Osteocyte (in vitro differentiated cells): ENCODE results near the gene ISG15. TPM values are rescaled to one million over a fixed set of nuclear protein-coding genes. Genes with fewer than 3 reads are reported as not detected.

Experiments
- DNase-seq: peaks from one replicate; pipeline ENCODE4 v3.0.0; 2021; ENCODE audit warnings: mixed read lengths; ENCODE audit not compliant: unreplicated experiment; ENCODE audit errors: extremely low spot score
- H3K27ac Mint-ChIP-seq: one replicate; pipeline ENCODE4 v1.8.0; 2021; ENCODE audit warnings: mild to moderate bottlenecking, mixed read lengths; ENCODE audit not compliant: unreplicated experiment
- H3K27me3 Mint-ChIP-seq: one replicate; pipeline ENCODE4 v1.8.0; 2021; ENCODE audit warnings: mixed read lengths; ENCODE audit not compliant: unreplicated experiment
- H3K36me3 Mint-ChIP-seq: one replicate; pipeline ENCODE4 v1.8.0; 2021; ENCODE audit warnings: mixed read lengths; ENCODE audit not compliant: unreplicated experiment
- H3K4me1 Mint-ChIP-seq: one replicate; pipeline ENCODE4 v1.8.0; 2021; ENCODE audit warnings: mixed read lengths; ENCODE audit not compliant: unreplicated experiment
- H3K4me3 Mint-ChIP-seq: one replicate; pipeline ENCODE4 v1.8.0; 2021; ENCODE audit warnings: mild to moderate bottlenecking, moderate library complexity, mixed read lengths; ENCODE audit not compliant: unreplicated experiment
- H3K9me3 Mint-ChIP-seq: one replicate; pipeline ENCODE4 v1.8.0; 2021; ENCODE audit warnings: mixed read lengths; ENCODE audit not compliant: unreplicated experiment
- CTCF ChIP-seq: fragments of 200-600 bp; sonication (generic); IDR thresholded peaks from 2 replicates; pipeline ENCODE4 v1.5.0; 2021; ENCODE audit warnings: antibody characterized with exemption, mild to moderate bottlenecking, moderate library complexity
- total RNA-seq: library from RNA; stranded (reverse); gene quantifications from 2 replicates; pipeline ENCODE4 v1.2.1, GENCODE V29; 2021

Gene ISG15
- total RNA-seq, 1 donor from 2014 or later = 30.6 TPM

DNA sequence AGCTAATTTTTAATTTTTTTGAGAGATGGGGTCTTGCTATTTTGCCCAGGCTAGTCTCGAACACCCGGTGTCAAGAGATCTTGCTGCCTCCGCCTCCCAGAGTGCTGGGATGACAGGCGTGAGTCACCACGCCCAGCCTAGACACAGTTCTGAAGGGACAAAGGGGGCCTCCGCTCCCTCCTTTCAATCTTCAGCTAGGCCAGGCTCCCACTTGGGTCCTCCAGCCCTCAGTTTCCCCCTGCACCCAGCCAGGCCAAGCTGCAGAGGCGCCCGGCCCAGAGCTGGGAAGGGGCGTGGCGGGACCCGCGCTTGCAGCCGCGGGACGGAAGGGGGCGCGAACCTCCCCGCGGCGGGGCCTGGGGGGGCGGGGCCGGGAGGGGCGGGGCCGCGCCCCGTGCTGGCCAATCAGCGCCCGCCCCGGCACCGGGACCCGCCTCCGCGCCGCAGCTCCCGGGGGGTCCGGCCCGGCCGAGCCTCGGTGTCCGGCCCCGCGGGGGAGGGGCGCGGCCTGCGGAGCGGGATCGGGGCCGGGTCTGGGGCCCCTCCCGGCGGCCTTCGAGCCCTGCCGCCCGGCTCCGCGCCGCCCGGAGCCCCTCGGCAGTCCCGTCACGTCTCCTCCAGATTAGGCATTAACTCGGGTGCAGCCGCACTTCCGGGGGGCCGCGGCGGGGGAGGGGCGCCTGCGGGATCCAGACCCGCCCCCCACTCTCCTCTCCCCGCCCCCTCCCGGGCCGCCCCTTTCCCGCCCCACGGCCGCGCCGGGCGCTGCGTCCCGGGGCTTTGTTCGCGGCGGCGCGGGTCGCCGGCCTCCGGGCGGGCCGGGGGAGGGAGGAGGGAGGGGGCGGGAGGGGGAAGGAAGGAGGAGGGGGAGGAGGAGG lies 6.1 kb downstream of the ISG15 start:
- H3K27ac Mint-ChIP-seq = no peak overlapping the region
- peak; percentile 98 for DNase-seq
- peaks cover 33% of the 10 kb centered on the region for H3K4me1 Mint-ChIP-seq
- no peaks in the 10 kb centered on the region for H3K9me3 Mint-ChIP-seq
- peak; percentile 61 for TF ChIP-seq CTCF
- peak overlapping the region; percentile 35 for H3K4me3 Mint-ChIP-seq
- no peaks in the 10 kb centered on the region for H3K36me3 Mint-ChIP-seq
- H3K27me3 Mint-ChIP-seq = no peaks in the 10 kb centered on the region

GRCh38 chr1:1020000-1020404 lies 6.7 kb downstream of the ISG15 start, which contains the start of gene AGRN:
Gene AGRN, plus strand, starts transcription at chr1:1020120. Its CDS starts 53 bp downstream, at chr1:1020173.
- Mint-ChIP-seq H3K4me1 (peaks cover 32% of the 10 kb centered on the region), H3K27ac (peak within 1 kb of the TSS; percentile 41), H3K9me3 (no peaks in the 10 kb centered on the region), H3K4me3 (peak within 1 kb of the TSS; percentile 78), H3K36me3 (no peaks in the 10 kb centered on the region), H3K27me3 (no peaks in the 10 kb centered on the region)
- TF ChIP-seq CTCF = no peak
- DNase-seq = no peak

DNA sequence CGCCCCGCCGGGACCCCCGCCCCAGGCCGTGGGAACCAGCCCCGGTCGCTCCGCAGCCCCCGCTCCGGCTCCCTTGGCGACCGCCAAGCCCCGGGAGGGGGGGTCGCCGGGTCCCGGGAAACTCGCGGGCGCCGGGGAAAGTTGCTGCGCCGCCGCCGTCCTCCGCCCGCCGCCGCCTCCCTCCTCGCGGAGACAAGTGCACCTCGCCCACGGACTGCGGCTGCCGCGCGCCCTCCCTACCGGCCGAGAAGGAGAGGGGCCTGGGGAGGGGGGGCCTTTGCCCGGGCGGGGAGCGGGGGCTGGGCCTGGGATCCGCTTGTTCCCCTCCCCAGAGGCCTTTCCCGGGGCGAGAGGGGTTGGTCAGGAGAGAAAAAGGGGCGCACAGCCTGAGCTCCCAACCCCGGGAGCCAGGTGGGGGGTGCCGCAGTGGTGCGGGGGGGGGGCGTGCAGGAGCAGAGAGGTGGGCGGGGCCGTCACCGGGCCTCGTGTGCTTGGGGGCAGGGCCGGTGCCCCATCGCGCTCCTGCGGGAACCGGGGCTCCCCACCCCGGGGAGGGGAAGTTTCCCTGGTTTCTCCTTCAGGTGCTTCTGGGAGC lies 7.2 kb downstream of the ISG15 start:
- TF ChIP-seq CTCF = no peak
- no peak for DNase-seq
- Mint-ChIP-seq H3K27ac (no peak overlapping the region), H3K4me1 (peaks cover 32% of the 10 kb centered on the region), H3K9me3 (no peaks in the 10 kb centered on the region), H3K4me3 (peak overlapping the region; percentile 78), H3K36me3 (no peaks in the 10 kb centered on the region), H3K27me3 (no peaks in the 10 kb centered on the region)

DNA sequence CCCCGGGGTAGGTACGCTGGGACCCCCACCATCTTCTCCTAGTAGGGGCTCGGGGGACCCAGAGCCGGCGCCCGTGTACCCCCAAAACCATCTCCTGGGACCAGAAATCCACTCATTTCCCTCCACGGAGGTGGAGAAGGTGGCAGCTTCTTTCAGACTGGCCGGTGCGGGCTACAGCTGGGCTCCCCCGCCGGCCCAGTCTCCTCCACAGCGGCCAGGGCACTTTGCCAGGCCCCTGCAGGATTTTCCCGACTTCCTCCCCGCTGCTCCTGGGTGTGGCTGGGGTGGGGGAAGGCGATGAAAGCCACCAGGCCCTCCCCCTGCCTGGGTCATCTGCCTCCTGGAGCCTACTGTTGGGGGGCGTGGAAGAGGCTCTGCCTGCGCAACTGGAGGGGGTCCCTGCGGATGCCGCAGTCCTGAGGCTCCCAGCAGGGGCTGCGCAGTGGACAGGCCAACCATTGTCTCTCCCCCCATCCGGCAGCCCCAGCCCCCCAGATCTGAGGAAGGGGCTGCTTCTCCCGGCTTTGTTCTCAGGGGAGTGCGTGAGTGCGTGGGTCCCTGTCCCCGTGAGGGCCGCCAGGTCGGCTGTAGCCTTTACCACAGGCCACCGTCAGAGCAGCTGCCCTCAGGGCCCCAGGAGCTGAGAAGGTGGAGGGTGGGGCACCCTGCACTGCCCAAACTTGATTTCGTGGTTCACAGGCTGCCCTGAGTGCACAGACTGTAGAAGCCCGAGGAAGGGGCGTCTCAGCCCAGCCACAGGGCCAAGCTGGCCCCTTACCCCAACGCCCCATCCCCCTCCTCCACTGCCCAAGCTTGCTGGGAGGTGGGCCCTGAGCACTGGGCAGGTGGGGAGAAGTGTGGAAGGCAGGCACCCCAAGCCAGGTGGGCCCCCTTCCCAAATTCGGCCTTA lies 8.0 kb downstream of the ISG15 start:
- peak; percentile 92 for DNase-seq

More for the DNA sequence above, 8.0 kb downstream of the ISG15 start:
- Mint-ChIP-seq H3K4me1 (peaks cover 38% of the 10 kb centered on the region), H3K9me3 (no peaks in the 10 kb centered on the region), H3K27ac (peak overlapping the region; percentile 41), H3K36me3 (no peaks in the 10 kb centered on the region), H3K4me3 (peak overlapping the region; percentile 78), H3K27me3 (no peaks in the 10 kb centered on the region)
- TF ChIP-seq CTCF = no peak
